ENCODE data around the gene CPXM2. TPM values are rescaled to one million over a fixed set of nuclear protein-coding genes. Genes with fewer than 3 reads are reported as not detected.

The CPXM2 gene
- total and polyA plus RNA-seq, 10 of the 15 experiments (the other 5 are each of a cell fraction or from before 2014, with no cell fraction given): 0.08 to 1.1 (median 0.58) TPM

- 0% methylated on average over 4 of the region's 4 CpGs for WGBS (ENCODE audit: insufficient coverage, insufficient replicate concordance, low lambda C conversion rate, missing lambda C conversion rate)
- Histone ChIP-seq H3K9me3 (replicated peaks; ENCODE audit: control insufficient read depth, insufficient read depth, low read length) (no peaks in the 10 kb centered on the region), H3K27ac (ENCODE audit: control insufficient read depth, insufficient read depth) (no peak overlapping the region), H2AFZ (ENCODE audit: control insufficient read depth, low read depth, low read length) (no peak overlapping the region), H3K9ac (ENCODE audit: control insufficient read depth, insufficient read depth, low read length) (no peak overlapping the region), H3K36me3 (ENCODE audit: control insufficient read depth in 2 of 2, insufficient read depth in 2 of 2, low read length in 1 of 2) (no peaks in the 10 kb centered on the region), H4K20me1 (ENCODE audit: control insufficient read depth, insufficient read depth) (no peaks in the 10 kb centered on the region), H3K4me2 (ENCODE audit: control insufficient read depth, insufficient read depth) (no peak overlapping the region), H3K79me2 (ENCODE audit: control insufficient read depth, insufficient read depth, low read length) (no peaks in the 10 kb centered on the region), H3K27me3 (replicated peaks in 1 of 2; ENCODE audit: control insufficient read depth in 2 of 2, insufficient read depth in 2 of 2, low read length in 1 of 2) (peaks cover 0 to 2% of the 10 kb centered on the region in 2 experiments; a peak in 2 of 4 replicates), H3K4me1 (ENCODE audit: control insufficient read depth, insufficient read depth, low read length) (no peaks in the 10 kb centered on the region), H3K4me3 (no peak overlapping the region)
- TF ChIP-seq IKZF1 (conservative IDR thresholded peaks at IDR 0.05) (no peak), BCL3 (IDR thresholded peaks at IDR 0.05; ENCODE audit: borderline replicate concordance, insufficient read depth, low read depth, low read length, poor library complexity, severe bottlenecking) (no peak), E2F8 (IDR thresholded peaks at IDR 0.05; ENCODE audit: low read depth, partially characterized antibody) (no peak), ASH2L (IDR thresholded peaks at IDR 0.05; ENCODE audit: borderline replicate concordance, low read depth) (no peak), MEF2A (IDR thresholded peaks at IDR 0.05; ENCODE audit: insufficient read depth, low read depth, low read length) (no peak), RCOR1 (conservative IDR thresholded peaks at IDR 0.05; ENCODE audit: low read depth, low read length) (no peak), NBN (IDR thresholded peaks at IDR 0.05) (no peak), HCFC1 (IDR thresholded peaks at IDR 0.05; ENCODE audit: low read length) (no peak)
- ChIA-PET SMC1A (ENCODE audit: uncharacterized antibody, unreplicated experiment) (interaction anchor here (0.6 kb wide), 1 partner anchor 846 kb away, joined by 3 read pairs; no protein-coding TSS in a partner anchor), CTCF (no interaction called here), POLR2A (no interaction called here), RAD21 (ENCODE audit: unreplicated experiment) (interaction anchor here (0.6 kb wide), 1 partner anchor 112 kb away, joined by 3 read pairs; no protein-coding TSS in a partner anchor)
- BruUV-seq (replicated peaks): no TSS peak
- FAIRE-seq (no peak), DNase-seq (ENCODE audit: low read depth, low spot score) (no peak), ATAC-seq (no peak)
- intact Hi-C loops (cut with micrococcal nuclease; ENCODE audit: unreplicated experiment): no loop called here
- in situ Hi-C loops (cut with MboI): no loop called here
Observed at GRCh38 chr10:123912466-123912865, 20.9 kb upstream of the CPXM2 start.
